ENCODE measurements around the gene CCL27.

The CCL27 gene

GRCh38 chr9:34684145-34684544 is 21.7 kb upstream of the CCL27 start:
- DNase-seq = peak; percentile 43

- DNase-seq = no peak
Observed at GRCh38 chr9:34675869-34676268, 13.4 kb upstream of the CCL27 start.

GRCh38 chr9:34675048-34675714 is 12.7 kb upstream of the CCL27 start:
- DNase-seq = peak; percentile 56

GRCh38 chr9:34674440-34674839 is 12.0 kb upstream of the CCL27 start:
- DNase-seq = no peak

GRCh38 chr9:34671307-34671706 is 8.8 kb upstream of the CCL27 start:
- DNase-seq = no peak

GRCh38 chr9:34669809-34670562 is 7.5 kb upstream of the CCL27 start:
- DNase-seq = no peak

- peak; percentile 84 for DNase-seq
Observed at GRCh38 chr9:34665381-34666250, 3.2 kb upstream of the CCL27 start.

GRCh38 chr9:34665067-34665380 is 2.6 kb upstream of the CCL27 start:
- no peak for DNase-seq

- DNase-seq = peak; percentile 70
Observed at GRCh38 chr9:34664281-34665066, 2.0 kb upstream of the CCL27 start.

GRCh38 chr9:34663303-34663605 is 797 bp upstream of the CCL27 start:
- peak; percentile 12 for DNase-seq

GRCh38 chr9:34659592-34660253 is 2.7 kb downstream of the CCL27 start:
- DNase-seq = no peak

GRCh38 chr9:34658461-34658860 is 4.0 kb downstream of the CCL27 start:
- DNase-seq = no peak

- DNase-seq = no peak
Observed at GRCh38 chr9:34656992-34657391, 5.5 kb downstream of the CCL27 start.

- DNase-seq = no peak
Observed at GRCh38 chr9:34655394-34655793, 7.1 kb downstream of the CCL27 start.

- DNase-seq = no peak
Observed at GRCh38 chr9:34654323-34655051, 8.0 kb downstream of the CCL27 start.

GRCh38 chr9:34653151-34654072 is 9.0 kb downstream of the CCL27 start:
- no peak for DNase-seq

GRCh38 chr9:34652602-34653000 is 9.9 kb downstream of the CCL27 start:
- no peak for DNase-seq

- peak; percentile 63 for DNase-seq
Observed at GRCh38 chr9:34651876-34652601, 10.4 kb downstream of the CCL27 start, which contains the start of gene IL11RA. Gene IL11RA, plus strand, starts transcription at chr9:34652185. Its CDS starts 3,033 bp downstream, at chr9:34655218.

- DNase-seq = no peak
Observed at GRCh38 chr9:34651321-34651720, 11.1 kb downstream of the CCL27 start.

- DNase-seq = no peak
Observed at GRCh38 chr9:34650816-34651215, 11.6 kb downstream of the CCL27 start.

Data from activated naive CD4-positive, alpha-beta T cell treated with Interleukin-2 at 50 U/mL for 16 hours (primary cell).